Esophagus muscularis mucosa (tissue), 4 donors: ENCODE measurements around the gene SELENOO. TPM values are rescaled to one million over a fixed set of nuclear protein-coding genes. Genes with fewer than 3 reads are reported as not detected.

Experiments used
- DNase-seq: peaks from one replicate; pipeline ENCODE4 v3.0.0-alpha.2; 2017; ENCODE audit errors: extremely low spot score
- H3K27ac ChIP-seq, 4 donors: fragments of 200-600 bp; sonication (generic); replicated peaks in 1 of 4; 1 replicate in 3 of 4; 2 replicates in 1 of 4; pipeline ENCODE4 v1.5.1; 2016 to 2019; ENCODE audit warnings: mild to moderate bottlenecking in 1 of 4
- H3K27me3 ChIP-seq, 4 donors: fragments of 200-600 bp; sonication (generic); one replicate each; pipeline versions ENCODE4 v1.5.1 to v1.6.0; 2016 to 2019
- H3K36me3 ChIP-seq, 4 donors: fragments of 200-600 bp; sonication (generic); one replicate each; pipeline ENCODE4 v1.5.1; 2016 to 2019
- H3K4me1 ChIP-seq, 4 donors: fragments of 200-600 bp; sonication (generic); one replicate each; pipeline ENCODE4 v1.5.1; 2016 to 2019
- H3K4me3 ChIP-seq, 4 donors: fragments of 200-600 bp; sonication (generic); 1 replicate in 2 of 4; 2 replicates in 2 of 4; pipeline ENCODE4 v1.5.1; 2016 to 2019; ENCODE audit warnings: mild to moderate bottlenecking in 4 of 4, moderate library complexity in 1 of 4
- H3K9me3 ChIP-seq, 4 donors: fragments of 200-600 bp; sonication (generic); 1 replicate in 3 of 4; 2 replicates in 1 of 4; pipeline ENCODE4 v1.5.1; 2016 to 2019
- CTCF ChIP-seq, 3 experiments: fragments of 200-600 bp in 2 of 3; fragments of 450-650 bp in 1 of 3; sonication (generic) in 2 of 3; IDR thresholded peaks; one replicate each; pipeline ENCODE4 v1.5.1; 2017 to 2019; ENCODE audit warnings: antibody characterized with exemption in 3 of 3, mild to moderate bottlenecking in 2 of 3, moderate library complexity in 1 of 3
- EP300 ChIP-seq: sonication (generic); formaldehyde crosslinking; IDR thresholded peaks from one replicate; pipeline ENCODE4 v1.6.1; 2017; ENCODE audit warnings: antibody characterized with exemption
- POLR2A ChIP-seq: fragments of 450-650 bp; IDR thresholded peaks from one replicate; pipeline ENCODE4 v1.6.1; 2017; ENCODE audit warnings: antibody characterized with exemption, moderate library complexity, mild to moderate bottlenecking, low read depth
- POLR2AphosphoS5 ChIP-seq, 2 donors: sonication (generic); formaldehyde crosslinking; IDR thresholded peaks; one replicate each; pipeline ENCODE4 v1.6.1; 2017; ENCODE audit warnings: antibody characterized with exemption in 2 of 2
- WGBS: methylation state at CpG from one replicate; pipeline ENCODE4 v1.1.5; 2018; 5-methylcytosine and 5-hydroxymethylcytosine counted together
- intact Hi-C: fragments of 100-400 bp; cut with DNase I; formaldehyde crosslinking; loops from one replicate; pipeline ENCODE4 v1.15.1; 2023
- total RNA-seq, 4 donors: library from RNA; depleted of rRNA; stranded (reverse); fragments of >200 nt; gene quantifications; one replicate each; pipeline versions ENCODE4 v1.1.0 to v1.2.1, GENCODE V29; 2016

Gene SELENOO
- total RNA-seq, 4 donors from 2014 or later: 22.4 to 41.0 (median 23.0) TPM

GRCh38 chr22:50169181-50169759 is 31.5 kb upstream of the SELENOO start:
- peak overlapping the region; percentile 53 to 64 (median 58) for H3K4me3 ChIP-seq
- no peak for DNase-seq
- H3K27ac ChIP-seq: no peak overlapping the region
- no peaks in the 10 kb centered on the region for H3K36me3 ChIP-seq
- 11% methylated on average over 35 of the region's 36 CpGs for WGBS
- H3K4me1 ChIP-seq: peaks cover 11 to 20% (median 18%) of the 10 kb centered on the region in 4 donors
- no peaks in the 10 kb centered on the region for H3K9me3 ChIP-seq
- intact Hi-C loops: no loop called here
- TF ChIP-seq POLR2AphosphoS5 (IDR thresholded peaks at IDR 0.05) (no peak), POLR2A (no peak), EP300 (no peak), CTCF (IDR thresholded peaks at IDR 0.05) (no peak)
- H3K27me3 ChIP-seq: peaks cover 3 to 52% (median 9%) of the 10 kb centered on the region in 4 donors

GRCh38 chr22:50169774-50170341 is 31.0 kb upstream of the SELENOO start:
- H3K9me3 ChIP-seq: no peaks in the 10 kb centered on the region
- peak overlapping the region; percentile 53 to 64 (median 58) for H3K4me3 ChIP-seq
- 0% methylated on average over 2 of the region's 70 CpGs for WGBS
- H3K4me1 ChIP-seq: peaks cover 11 to 20% (median 18%) of the 10 kb centered on the region in 4 donors
- no peaks in the 10 kb centered on the region for H3K36me3 ChIP-seq
- peaks cover 3 to 58% (median 9%) of the 10 kb centered on the region in 4 donors for H3K27me3 ChIP-seq
- H3K27ac ChIP-seq: no peak overlapping the region
- intact Hi-C loops: no loop called here
- no peak for DNase-seq
- TF ChIP-seq EP300: no peak
- TF ChIP-seq POLR2A: no peak
- no peak for TF ChIP-seq CTCF (IDR thresholded peaks at IDR 0.05)
- no peak for TF ChIP-seq POLR2AphosphoS5 (IDR thresholded peaks at IDR 0.05)

GRCh38 chr22:50170453-50171318 is 30.1 kb upstream of the SELENOO start, which contains the start of gene PANX2:
Gene PANX2 (plus strand): TSS chr22:50170731. CDS start chr22:50170731, 0 bp downstream.
- peaks cover 3 to 65% (median 9%) of the 10 kb centered on the region in 4 donors for H3K27me3 ChIP-seq
- no peak within 1 kb of the TSS for H3K27ac ChIP-seq
- H3K4me3 ChIP-seq: peak within 1 kb of the TSS; percentile 53 to 64 (median 58)
- peaks cover 11 to 20% (median 18%) of the 10 kb centered on the region in 4 donors for H3K4me1 ChIP-seq
- 48% methylated on average over 5 of the region's 105 CpGs for WGBS
- no peaks in the 10 kb centered on the region for H3K9me3 ChIP-seq
- TF ChIP-seq POLR2AphosphoS5 (IDR thresholded peaks at IDR 0.05): no peak
- TF ChIP-seq CTCF (IDR thresholded peaks at IDR 0.05): no peak
- TF ChIP-seq POLR2A: no peak
- no peak for TF ChIP-seq EP300
- no peak for DNase-seq
- intact Hi-C loops: no loop called here
- H3K36me3 ChIP-seq: no peaks in the 10 kb centered on the region

- Histone ChIP-seq H3K27me3 (peaks cover 3 to 72% (median 9%) of the 10 kb centered on the region in 4 donors), H3K9me3 (no peaks in the 10 kb centered on the region), H3K27ac (no peak overlapping the region), H3K4me3 (peak overlapping the region in 2 of 4 donors; percentile 56 to 64), H3K36me3 (no peaks in the 10 kb centered on the region), H3K4me1 (peaks cover 11 to 20% (median 18%) of the 10 kb centered on the region in 4 donors)
- intact Hi-C loops: no loop called here
- TF ChIP-seq CTCF (IDR thresholded peaks at IDR 0.05): no peak
- TF ChIP-seq POLR2AphosphoS5 (IDR thresholded peaks at IDR 0.05): no peak
- no peak for TF ChIP-seq POLR2A
- TF ChIP-seq EP300: no peak
- no peak for DNase-seq
- WGBS: 77% methylated on average over 9 of the region's 15 CpGs
Observed at GRCh38 chr22:50171319-50171964, 29.4 kb upstream of the SELENOO start.
